Esophagus squamous epithelium (tissue), 5 donors: ENCODE measurements around the gene ADISSP. TPM values are rescaled to one million over a fixed set of nuclear protein-coding genes. Genes with fewer than 3 reads are reported as not detected.

Source experiments
- DNase-seq: peaks from one replicate; lab custom pipeline; 2025; lab: John Stamatoyannopoulos, UW
- H3K27ac ChIP-seq, 4 donors: fragments of 200-600 bp; sonication (generic); one replicate each; pipeline ENCODE4 v1.5.1; 2016 to 2019; ENCODE audit warnings: mild to moderate bottlenecking in 1 of 4
- H3K27me3 ChIP-seq, 4 donors: fragments of 200-600 bp; sonication (generic); 1 replicate in 3 of 4; 2 replicates in 1 of 4; pipeline versions ENCODE4 v1.5.1 to v1.6.0; 2017 to 2021; ENCODE audit warnings: antibody characterized with exemption in 1 of 4
- H3K36me3 ChIP-seq, 3 donors: fragments of 200-600 bp; sonication (generic); one replicate each; pipeline ENCODE4 v1.5.1; 2016 to 2019
- H3K4me1 ChIP-seq, 3 donors: fragments of 200-600 bp; sonication (generic); one replicate each; pipeline ENCODE4 v1.5.1; 2017 to 2019
- H3K4me3 ChIP-seq, 4 donors: fragments of 200-600 bp; sonication (generic); 1 replicate in 3 of 4; 2 replicates in 1 of 4; pipeline ENCODE4 v1.5.1; 2016 to 2019; ENCODE audit warnings: mild to moderate bottlenecking in 2 of 4, moderate library complexity in 1 of 4
- H3K9me3 ChIP-seq, 3 donors: fragments of 200-600 bp; sonication (generic); one replicate each; pipeline ENCODE4 v1.5.1; 2016 to 2019
- CTCF ChIP-seq, 6 experiments: fragments of 450-650 bp in 4 of 6; fragments of 200-600 bp in 2 of 6; sonication (generic) in 2 of 6; IDR thresholded peaks; one replicate each; pipeline ENCODE4 v1.5.1; 2016 to 2019; ENCODE audit warnings: antibody characterized with exemption in 6 of 6, mild to moderate bottlenecking in 4 of 6, moderate library complexity in 4 of 6
- POLR2A ChIP-seq, 4 donors: fragments of 450-650 bp; IDR thresholded peaks; one replicate each; pipeline ENCODE4 v1.6.1; 2017; ENCODE audit warnings: antibody characterized with exemption in 4 of 4, mild to moderate bottlenecking in 4 of 4, moderate library complexity in 3 of 4
- WGBS, 2 donors: methylation state at CpG; one replicate each; pipeline ENCODE4 v1.1.5; 2018; 5-methylcytosine and 5-hydroxymethylcytosine counted together
- intact Hi-C: fragments of 100-400 bp; cut with DNase I; formaldehyde crosslinking; loops from one replicate; pipeline ENCODE4 v1.15.0; 2022
- total RNA-seq, 4 donors: library from RNA; depleted of rRNA; stranded (reverse); fragments of >200 nt; gene quantifications; one replicate each; pipeline ENCODE4 v1.1.0, GENCODE V29; 2016
- donor health status: DM: yes; HTN: yes; CAD: no.

Gene ADISSP
- total RNA-seq, 4 donors from 2014 or later: 13.5 to 24.7 (median 19.8) TPM

- no peak for TF ChIP-seq POLR2A (IDR thresholded peaks at IDR 0.05)
- no peak for TF ChIP-seq CTCF (IDR thresholded peaks at IDR 0.05)
- intact Hi-C loops: no loop called here
These were observed 11.6 kb downstream of the ADISSP start for GRCh38 chr20:3755814-3756480.

GRCh38 chr20:3755269-3755668 lies 12.3 kb downstream of the ADISSP start:
- TF ChIP-seq POLR2A (IDR thresholded peaks at IDR 0.05): no peak
- peaks cover 0 to 14% (median 0%) of the 10 kb centered on the region in 4 donors for H3K27me3 ChIP-seq
- H3K4me3 ChIP-seq: no peak overlapping the region
- 75 to 100% methylated on average over 2 of the region's 7 CpGs for WGBS, 2 donors
- H3K36me3 ChIP-seq: peaks cover 0 to 50% (median 3%) of the 10 kb centered on the region in 3 donors
- H3K9me3 ChIP-seq: no peaks in the 10 kb centered on the region
- no peak overlapping the region for H3K27ac ChIP-seq
- intact Hi-C loops: no loop called here
- DNase-seq: no peak
- H3K4me1 ChIP-seq: peaks cover 3 to 37% (median 4%) of the 10 kb centered on the region in 3 donors

More at GRCh38 chr20:3755814-3756480, 11.6 kb downstream of the ADISSP start:
- H3K4me1 ChIP-seq: peaks cover 3 to 40% (median 4%) of the 10 kb centered on the region in 3 donors
- no peak overlapping the region for H3K4me3 ChIP-seq
- 80 to 90% methylated on average over 2 to 4 of the region's 5 CpGs for WGBS, 2 donors
- peak overlapping the region in 1 of 4 donors; percentile 39 for H3K27ac ChIP-seq
- no peak for DNase-seq
- peaks cover 0 to 7% (median 0%) of the 10 kb centered on the region in 4 donors for H3K27me3 ChIP-seq
- H3K9me3 ChIP-seq: no peaks in the 10 kb centered on the region
- peaks cover 0 to 46% (median 3%) of the 10 kb centered on the region in 3 donors for H3K36me3 ChIP-seq

GRCh38 chr20:3754276-3754630 lies 13.3 kb downstream of the ADISSP start:
- no peak overlapping the region for H3K27ac ChIP-seq
- no peak for DNase-seq
- H3K9me3 ChIP-seq: no peaks in the 10 kb centered on the region
- intact Hi-C loops: no loop called here
- H3K36me3 ChIP-seq: peaks cover 0 to 57% (median 3%) of the 10 kb centered on the region in 3 donors
- peaks cover 0 to 24% (median 0%) of the 10 kb centered on the region in 4 donors for H3K27me3 ChIP-seq
- H3K4me1 ChIP-seq: peaks cover 4 to 37% (median 8%) of the 10 kb centered on the region in 3 donors
- no peak for TF ChIP-seq POLR2A (IDR thresholded peaks at IDR 0.05)
- no peak for TF ChIP-seq CTCF (IDR thresholded peaks at IDR 0.05)
- WGBS, 2 donors: 91 to 93% methylated on average over 6 to 9 of the region's 16 CpGs
- no peak overlapping the region for H3K4me3 ChIP-seq

GRCh38 chr20:3753501-3754275 lies 13.9 kb downstream of the ADISSP start:
- Histone ChIP-seq H3K36me3 (peaks cover 0 to 54% (median 3%) of the 10 kb centered on the region in 3 donors), H3K27me3 (peaks cover 0 to 30% (median 0%) of the 10 kb centered on the region in 4 donors), H3K4me1 (peaks cover 4 to 37% (median 8%) of the 10 kb centered on the region in 3 donors), H3K9me3 (no peaks in the 10 kb centered on the region), H3K27ac (no peak overlapping the region), H3K4me3 (no peak overlapping the region)
- no peak for DNase-seq
- no peak for TF ChIP-seq POLR2A (IDR thresholded peaks at IDR 0.05)
- no peak for TF ChIP-seq CTCF (IDR thresholded peaks at IDR 0.05)
- intact Hi-C loops: no loop called here
- WGBS, 2 donors: 85 to 89% methylated on average over 1 to 8 of the region's 26 CpGs

GRCh38 chr20:3753098-3753497 lies 14.5 kb downstream of the ADISSP start:
- TF ChIP-seq POLR2A (IDR thresholded peaks at IDR 0.05): no peak
- peak; percentile 52 to 78 (median 66) for TF ChIP-seq CTCF (IDR thresholded peaks at IDR 0.05)
- no peak overlapping the region for H3K4me3 ChIP-seq
- peaks cover 0 to 53% (median 3%) of the 10 kb centered on the region in 3 donors for H3K36me3 ChIP-seq
- WGBS, 2 donors: 16 to 58% methylated on average over 3 to 4 of the region's 4 CpGs
- no peak for DNase-seq
- no peaks in the 10 kb centered on the region for H3K9me3 ChIP-seq
- H3K27me3 ChIP-seq: peaks cover 0 to 35% (median 0%) of the 10 kb centered on the region in 4 donors
- intact Hi-C loops: no loop called here
- H3K27ac ChIP-seq: peak overlapping the region in 1 of 4 donors; percentile 44
- H3K4me1 ChIP-seq: peaks cover 4 to 37% (median 8%) of the 10 kb centered on the region in 3 donors
